DOHH2 (cell line): ENCODE measurements around the gene ALOXE3.

Experiments used
- H3F3A ChIP-seq: fragments of 200-600 bp; sonication (generic), shearing (Covaris generic); 2 replicates; pipeline ENCODE4 v1.6.0; 2016; ENCODE audit warnings: antibody characterized with exemption, mild to moderate bottlenecking; ENCODE audit not compliant: control insufficient read depth, insufficient read depth
- H3K27ac ChIP-seq: fragments of 200-600 bp; sonication (generic); 2 replicates; pipeline ENCODE4 v1.5.1; 2014; ENCODE audit warnings: low read depth, mild to moderate bottlenecking, low read length, moderate library complexity
- H3K27me3 ChIP-seq: fragments of 200-600 bp; sonication (generic); 2 replicates; pipeline ENCODE4 v1.6.1; 2014; ENCODE audit warnings: mild to moderate bottlenecking, low read length, mixed read lengths; ENCODE audit not compliant: control insufficient read depth
- H3K36me3 ChIP-seq: fragments of 200-600 bp; sonication (generic); 2 replicates; pipeline ENCODE4 v1.6.1; 2014; ENCODE audit warnings: mild to moderate bottlenecking, low read length, moderate library complexity, mixed read lengths; ENCODE audit not compliant: control insufficient read depth
- H3K4me1 ChIP-seq: fragments of 200-600 bp; sonication (generic); 2 replicates; pipeline ENCODE4 v1.6.1; 2014; ENCODE audit warnings: mild to moderate bottlenecking, low read length, mixed read lengths; ENCODE audit not compliant: control insufficient read depth
- H3K4me2 ChIP-seq: fragments of 200-600 bp; sonication (generic); 2 replicates; pipeline ENCODE4 v1.6.0; 2014; ENCODE audit warnings: mild to moderate bottlenecking, low read length, moderate library complexity
- H3K4me3 ChIP-seq: fragments of 200-600 bp; sonication (generic); 2 replicates; pipeline ENCODE4 v1.5.1; 2014; ENCODE audit warnings: mild to moderate bottlenecking, low read length, mixed read lengths
- H3K79me2 ChIP-seq: fragments of 200-600 bp; sonication (generic); 2 replicates; pipeline ENCODE4 v1.6.1; 2014; ENCODE audit warnings: mild to moderate bottlenecking, low read length, mixed read lengths; ENCODE audit not compliant: control insufficient read depth
- H3K9me2 ChIP-seq: fragments of 200-600 bp; sonication (generic); replicated peaks from 2 replicates; pipeline ENCODE4 v1.6.1; 2014; ENCODE audit warnings: mild to moderate bottlenecking, low read length, mixed read lengths; ENCODE audit not compliant: control insufficient read depth
- H3K9me3 ChIP-seq: fragments of 200-600 bp; sonication (generic); 2 replicates; pipeline ENCODE4 v1.6.1; 2014; ENCODE audit warnings: antibody characterized with exemption, low read length, mixed read lengths; ENCODE audit not compliant: control insufficient read depth, insufficient read depth
- H4K20me1 ChIP-seq: fragments of 200-600 bp; sonication (generic); 2 replicates; pipeline ENCODE4 v1.6.0; 2014; ENCODE audit warnings: low read depth, mild to moderate bottlenecking, antibody characterized with exemption, low read length, moderate library complexity; ENCODE audit not compliant: control insufficient read depth, insufficient read depth
- CTCF ChIP-seq: fragments of 200-600 bp; sonication (generic); IDR thresholded peaks from one replicate; pipeline ENCODE4 v1.5.1; 2014; ENCODE audit warnings: antibody characterized with exemption, mild to moderate bottlenecking, low read depth, low read length; ENCODE audit not compliant: poor library complexity, severe bottlenecking
- EZH2phosphoT487 ChIP-seq: fragments of 200-600 bp; sonication (generic); IDR thresholded peaks from 2 replicates; pipeline ENCODE4 v1.6.1; 2017; ENCODE audit warnings: borderline replicate concordance, mild to moderate bottlenecking, antibody characterized with exemption, low read length, moderate library complexity, mixed read lengths

The ALOXE3 gene

GRCh38 chr17:8100763-8101162 is 17.6 kb downstream of the ALOXE3 start:
- no peaks in the 10 kb centered on the region for H3F3A ChIP-seq
- peaks cover 14% of the 10 kb centered on the region; the same call in 1 of the 2 replicates for H3K27me3 ChIP-seq
- H3K4me3 ChIP-seq: no peak overlapping the region
- H3K27ac ChIP-seq: no peak overlapping the region
- TF ChIP-seq EZH2phosphoT487 (no peak), CTCF (no peak)
- no peaks in the 10 kb centered on the region for H4K20me1 ChIP-seq
- peaks cover 19% of the 10 kb centered on the region for H3K4me1 ChIP-seq
- H3K4me2 ChIP-seq: no peak overlapping the region
- no peaks in the 10 kb centered on the region for H3K79me2 ChIP-seq
- no peaks in the 10 kb centered on the region for H3K36me3 ChIP-seq
- no peaks in the 10 kb centered on the region for H3K9me3 ChIP-seq
- H3K9me2 ChIP-seq: no peaks in the 10 kb centered on the region

- no peaks in the 10 kb centered on the region for H3K79me2 ChIP-seq
- peaks cover 9% of the 10 kb centered on the region for H3K27me3 ChIP-seq
- no peaks in the 10 kb centered on the region for H4K20me1 ChIP-seq
- no peak overlapping the region for H3K4me3 ChIP-seq
- peak overlapping the region; percentile 39; the same call in 1 of the 2 replicates for H3K4me2 ChIP-seq
- H3K4me1 ChIP-seq: peaks cover 19% of the 10 kb centered on the region
- no peak overlapping the region for H3K27ac ChIP-seq
- no peaks in the 10 kb centered on the region for H3F3A ChIP-seq
- TF ChIP-seq CTCF (no peak), EZH2phosphoT487 (no peak)
- no peaks in the 10 kb centered on the region for H3K9me3 ChIP-seq
- H3K9me2 ChIP-seq: no peaks in the 10 kb centered on the region
- no peaks in the 10 kb centered on the region for H3K36me3 ChIP-seq
Observed at GRCh38 chr17:8100111-8100510, 18.2 kb downstream of the ALOXE3 start.

- no peaks in the 10 kb centered on the region for H3K79me2 ChIP-seq
- no peaks in the 10 kb centered on the region for H4K20me1 ChIP-seq
- TF ChIP-seq CTCF (no peak), EZH2phosphoT487 (no peak)
- H3K4me2 ChIP-seq: no peak overlapping the region
- H3K27ac ChIP-seq: no peak overlapping the region
- H3K36me3 ChIP-seq: no peaks in the 10 kb centered on the region
- H3K9me3 ChIP-seq: no peaks in the 10 kb centered on the region
- peaks cover 27% of the 10 kb centered on the region for H3K27me3 ChIP-seq
- no peaks in the 10 kb centered on the region for H3K9me2 ChIP-seq
- peaks cover 17% of the 10 kb centered on the region for H3K4me1 ChIP-seq
- no peaks in the 10 kb centered on the region for H3F3A ChIP-seq
- no peak overlapping the region for H3K4me3 ChIP-seq
Observed at GRCh38 chr17:8096541-8096940, 21.8 kb downstream of the ALOXE3 start.

- Histone ChIP-seq H3F3A (no peaks in the 10 kb centered on the region), H4K20me1 (no peaks in the 10 kb centered on the region), H3K9me2 (no peaks in the 10 kb centered on the region), H3K4me2 (no peak overlapping the region), H3K9me3 (no peaks in the 10 kb centered on the region), H3K79me2 (no peaks in the 10 kb centered on the region), H3K27me3 (peaks cover 33% of the 10 kb centered on the region), H3K36me3 (no peaks in the 10 kb centered on the region), H3K4me3 (no peak overlapping the region), H3K27ac (no peak overlapping the region), H3K4me1 (peaks cover 22% of the 10 kb centered on the region)
- TF ChIP-seq EZH2phosphoT487 (no peak), CTCF (no peak)
Observed at GRCh38 chr17:8095361-8095760, 23.0 kb downstream of the ALOXE3 start.
